GM18873 (cell line): ENCODE results near the gene ZNF524.

ENCODE experiments used
- ATAC-seq: cut with Tn5 transposase; IDR thresholded peaks from one replicate; pipeline ENCODE4 v1.9.1; 2021; ENCODE audit warnings: mild to moderate bottlenecking, moderate library complexity, moderate number of reproducible peaks; ENCODE audit not compliant: unreplicated experiment, low FRiP score

The ZNF524 gene

GRCh38 chr19:55601084-55601483, 996 bp downstream of the ZNF524 start:
- ATAC-seq, result no peak

GRCh38 chr19:55602104-55603001, 2.3 kb downstream of the ZNF524 start:
- no peak for ATAC-seq

- ATAC-seq, result no peak
Observed at GRCh38 chr19:55603115-55603514, 3.0 kb downstream of the ZNF524 start.

GRCh38 chr19:55603581-55604292, 3.6 kb downstream of the ZNF524 start:
- ATAC-seq, result no peak

GRCh38 chr19:55605207-55605636, 5.1 kb downstream of the ZNF524 start:
- peak; percentile 61 for ATAC-seq

- no peak for ATAC-seq
Observed at GRCh38 chr19:55605637-55606470, 5.8 kb downstream of the ZNF524 start, which contains the start of gene ZNF865. ZNF865 (plus strand) TSS chr19:55605647; CDS start chr19:55613619, 7,972 bp downstream.

- ATAC-seq, result no peak
Observed at GRCh38 chr19:55606471-55606787, 6.3 kb downstream of the ZNF524 start.

GRCh38 chr19:55606817-55607216, 6.7 kb downstream of the ZNF524 start:
- ATAC-seq, result no peak

GRCh38 chr19:55609326-55609725, 9.2 kb downstream of the ZNF524 start:
- no peak for ATAC-seq

- ATAC-seq, result no peak
Observed at GRCh38 chr19:55611300-55611982, 11.4 kb downstream of the ZNF524 start.

GRCh38 chr19:55611983-55612645, 12.0 kb downstream of the ZNF524 start:
- ATAC-seq, result no peak

- ATAC-seq, result no peak
Observed at GRCh38 chr19:55613396-55613795, 13.3 kb downstream of the ZNF524 start.

GRCh38 chr19:55613930-55614710, 14.0 kb downstream of the ZNF524 start:
- ATAC-seq, result no peak

- ATAC-seq, result no peak
Observed at GRCh38 chr19:55614711-55615542, 14.8 kb downstream of the ZNF524 start.

GRCh38 chr19:55615543-55616394, 15.7 kb downstream of the ZNF524 start:
- ATAC-seq, result no peak

GRCh38 chr19:55616395-55616875, 16.3 kb downstream of the ZNF524 start:
- ATAC-seq, result no peak

- no peak for ATAC-seq
Observed at GRCh38 chr19:55617426-55617825, 17.3 kb downstream of the ZNF524 start.
